Measurements from ENCODE around the gene NHLRC4. TPM values are rescaled to one million over a fixed set of nuclear protein-coding genes. Genes with fewer than 3 reads are reported as not detected.

NHLRC4 gene
- polyA plus RNA-seq, 2 of the 4 experiments (the other 2 are of a cell fraction), result 0.03 to 0.09 TPM

DNA sequence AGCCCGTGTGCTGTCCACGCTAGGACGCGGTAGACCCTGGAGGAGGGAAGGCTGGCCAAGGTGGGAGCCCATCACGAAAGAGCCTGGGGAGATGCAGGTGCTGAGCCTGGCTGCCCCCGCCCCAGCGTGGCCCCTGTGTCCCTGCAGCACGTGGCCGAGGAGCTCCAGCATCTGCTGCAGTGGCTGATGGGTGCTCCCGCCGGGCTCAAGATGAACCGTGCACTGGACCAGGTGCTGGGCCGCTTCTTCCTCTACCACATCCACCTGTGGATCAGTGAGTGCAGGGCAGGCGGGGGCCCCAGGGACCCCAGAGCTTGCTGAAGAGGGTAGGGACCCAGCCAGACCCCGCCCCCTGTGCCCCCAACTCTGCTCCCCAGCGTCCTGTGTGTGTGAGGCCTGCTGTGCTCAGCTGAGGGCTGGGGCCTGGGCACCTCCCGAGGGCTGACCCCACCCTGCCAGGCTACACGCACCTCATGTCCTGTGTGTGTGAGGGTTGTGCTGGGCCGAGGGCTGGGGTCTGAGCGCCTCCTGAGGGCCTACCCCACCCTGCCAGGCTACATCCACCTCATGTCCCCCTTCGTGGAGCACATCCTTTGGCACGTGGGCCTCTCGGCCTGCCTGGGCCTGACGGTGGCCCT, 11.5 kb downstream of the NHLRC4 start:
- Histone ChIP-seq H3K9me3 (no peaks in the 10 kb centered on the region), H3K27ac (peak overlapping the region in 1 of 2 experiments; percentile 78; a peak in 1 of 6 replicates), H3K4me2 (peak overlapping the region; percentile 82), H3K4me3 (no peak overlapping the region), H3K4me1 (peaks cover 6% of the 10 kb centered on the region; the same call in 2 of the 3 replicates)
- 87% methylated on average over 17 of the region's 24 CpGs for WGBS (ENCODE audit: missing lambda C conversion rate)
- FAIRE-seq, result no peak
- DNase-seq (ENCODE audit: low read depth in 1 of 2, low spot score in 1 of 2), result no peak
- ATAC-seq, result peak in 1 of 2 experiments; percentile 8; a peak in 3 of 6 replicates
- POLR2A ChIA-PET, result interaction anchor here (1.0 kb wide), 1 partner anchor 10 kb away, joined by 3 read pairs; no protein-coding TSS in a partner anchor
- TF ChIP-seq RCOR1 (IDR thresholded peaks at IDR 0.05; ENCODE audit: low read depth, low read length) (no peak), EP300 (IDR thresholded peaks at IDR 0.05) (no peak), ZC3H11A (IDR thresholded peaks at IDR 0.05) (no peak), CBX2 (IDR thresholded peaks at IDR 0.05; ENCODE audit: borderline replicate concordance, low read depth) (no peak), ZNF302 (CRISPR knock-in tag; IDR thresholded peaks at IDR 0.05) (no peak), E2F6 (IDR thresholded peaks at IDR 0.05; ENCODE audit: borderline replicate concordance, low read depth) (no peak), FOSB (CRISPR knock-in tag; IDR thresholded peaks at IDR 0.05) (no peak), HOXB13 (CRISPR knock-in tag; IDR thresholded peaks at IDR 0.05; ENCODE audit: low read depth) (no peak), HDAC2 (IDR thresholded peaks at IDR 0.05) (no peak), FOSL2 (IDR thresholded peaks at IDR 0.05) (no peak), FOSL2 (CRISPR knock-in tag; IDR thresholded peaks at IDR 0.05) (no peak), POLR2AphosphoS2 (conservative IDR thresholded peaks at IDR 0.05; ENCODE audit: low read length) (no peak), RAD21 (conservative IDR thresholded peaks at IDR 0.05 in 1 of 2, IDR thresholded peaks at IDR 0.05 in 1 of 2) (no peak)
- TF ChIP-seq, protein P1, sequence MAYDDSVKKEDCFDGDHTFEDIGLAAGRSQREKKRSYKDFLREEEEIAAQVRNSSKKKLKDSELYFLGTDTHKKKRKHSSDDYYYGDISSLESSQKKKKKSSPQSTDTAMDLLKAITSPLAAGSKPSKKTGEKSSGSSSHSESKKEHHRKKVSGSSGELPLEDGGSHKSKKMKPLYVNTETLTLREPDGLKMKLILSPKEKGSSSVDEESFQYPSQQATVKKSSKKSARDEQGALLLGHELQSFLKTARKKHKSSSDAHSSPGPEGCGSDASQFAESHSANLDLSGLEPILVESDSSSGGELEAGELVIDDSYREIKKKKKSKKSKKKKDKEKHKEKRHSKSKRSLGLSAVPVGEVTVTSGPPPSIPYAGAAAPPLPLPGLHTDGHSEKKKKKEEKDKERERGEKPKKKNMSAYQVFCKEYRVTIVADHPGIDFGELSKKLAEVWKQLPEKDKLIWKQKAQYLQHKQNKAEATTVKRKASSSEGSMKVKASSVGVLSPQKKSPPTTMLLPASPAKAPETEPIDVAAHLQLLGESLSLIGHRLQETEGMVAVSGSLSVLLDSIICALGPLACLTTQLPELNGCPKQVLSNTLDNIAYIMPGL (CRISPR knock-in tag; IDR thresholded peaks at IDR 0.05; ENCODE audit: borderline replicate concordance), result no peak
- CTCF ChIA-PET, result interaction anchor here (0.7 to 7.1 kb wide), 12 partner anchors 10 to 84 kb away, joined by 3 to 105 read pairs (median 4); partner anchors contain the start of genes METTL26, PIGQ and RHOT2

- Histone ChIP-seq H3K4me2 (peak overlapping the region; percentile 82), H3K9me3 (no peaks in the 10 kb centered on the region), H3K4me3 (0 out of 3 replicates have a peak overlapping the region, but pooled peaks have one; percentile 29), H3K4me1 (peaks cover 6% of the 10 kb centered on the region; the same call in 2 of the 3 replicates), H3K27ac (peak overlapping the region in 1 of 2 experiments; percentile 78; a peak in 2 of 6 replicates)
- FAIRE-seq, result no peak
- ChIA-PET POLR2A (interaction anchor here (1.0 kb wide), 1 partner anchor 10 kb away, joined by 3 read pairs; no protein-coding TSS in a partner anchor), CTCF (interaction anchor here (0.5 to 7.1 kb wide), 23 partner anchors 10 to 177 kb away, joined by 3 to 105 read pairs (median 3); partner anchors contain the start of genes METTL26, PIGQ, RAB40C and RHOT2)
- peak; percentile 61 to 84 for DNase-seq (ENCODE audit: low read depth in 1 of 2, low spot score in 1 of 2)
- WGBS (ENCODE audit: missing lambda C conversion rate), result 54% methylated on average over 4 of the region's 34 CpGs
- peak; percentile 72 to 89 for ATAC-seq
- TF ChIP-seq MAX (IDR thresholded peaks at IDR 0.05), result peak; percentile 76
- no peak for TF ChIP-seq MAZ (IDR thresholded peaks at IDR 0.05; ENCODE audit: borderline replicate concordance, low read depth, low read length)
- TF ChIP-seq FOXS1 (CRISPR knock-in tag; IDR thresholded peaks at IDR 0.05), result no peak
- no peak for TF ChIP-seq ATOH8 (CRISPR knock-in tag; IDR thresholded peaks at IDR 0.05; ENCODE audit: low read depth)
- no peak for TF ChIP-seq RNF2 (IDR thresholded peaks at IDR 0.05; ENCODE audit: borderline replicate concordance, low read depth)
- no peak for TF ChIP-seq SREBF2 (IDR thresholded peaks at IDR 0.05)
- TF ChIP-seq BHLHE40 (IDR thresholded peaks at IDR 0.05; ENCODE audit: low read depth, low read length), result 0 out of 2 replicates have a peak, but pooled peaks have one; percentile 12
- no peak for TF ChIP-seq CEBPB (IDR thresholded peaks at IDR 0.05)
- peak; percentile 82 for TF ChIP-seq CTCF (IDR thresholded peaks at IDR 0.05)
- TF ChIP-seq TFCP2L1 (CRISPR knock-in tag; IDR thresholded peaks at IDR 0.05), result no peak
- no peak for TF ChIP-seq KDM1A (IDR thresholded peaks at IDR 0.05; ENCODE audit: low read depth)
- TF ChIP-seq RFX5 (IDR thresholded peaks at IDR 0.05), result no peak
- TF ChIP-seq ZNF302 (CRISPR knock-in tag; IDR thresholded peaks at IDR 0.05), result no peak
- no peak for TF ChIP-seq JUNB (IDR thresholded peaks at IDR 0.05)
- TF ChIP-seq HOXB5 (CRISPR knock-in tag; IDR thresholded peaks at IDR 0.05), result no peak
- peak; percentile 68 for TF ChIP-seq SMC3 (IDR thresholded peaks at IDR 0.05)
- TF ChIP-seq HEYL (CRISPR knock-in tag; IDR thresholded peaks at IDR 0.05), result no peak
- no peak for TF ChIP-seq MYC (IDR thresholded peaks at IDR 0.05; ENCODE audit: borderline replicate concordance, low read length)
- peak; percentile 82 for TF ChIP-seq RAD21 (conservative IDR thresholded peaks at IDR 0.05 in 1 of 2, IDR thresholded peaks at IDR 0.05 in 1 of 2)
- TF ChIP-seq JUN (IDR thresholded peaks at IDR 0.05), result peak in 1 of 2 experiments; percentile 40; a peak in 2 of 5 replicates
- no peak for TF ChIP-seq EP300 (IDR thresholded peaks at IDR 0.05)
- TF ChIP-seq HDAC2 (IDR thresholded peaks at IDR 0.05), result no peak
Measured at GRCh38 chr16:578870-579405, 12.1 kb downstream of the NHLRC4 start.
